Stimulated activated CD4-positive, alpha-beta T cell treated with anti-CD3 and anti-CD28 coated beads, TNF-alpha, amount 100 ng/mL, for 48 hours (primary cell): ENCODE measurements around the gene UVSSA.
A peak's percentile ranks its signal among the peaks of the same experiment; 100 is the strongest.

ENCODE experiments used
- DNase-seq, 3 donors: peaks; one replicate each; pipeline ENCODE4 v3.0.0-alpha.2; 2020; ENCODE audit warnings: low read depth in 3 of 3

Gene UVSSA

GRCh38 chr4:1348746-1349145, 1.7 kb downstream of the UVSSA start:
- no peak for DNase-seq

- DNase-seq: no peak
Observed at GRCh38 chr4:1349359-1350168, 2.6 kb downstream of the UVSSA start.

GRCh38 chr4:1350169-1350520, 3.1 kb downstream of the UVSSA start:
- DNase-seq: no peak

GRCh38 chr4:1351854-1352566, 5.0 kb downstream of the UVSSA start:
- peak; percentile 76 to 92 (median 91) for DNase-seq

GRCh38 chr4:1352567-1352900, 5.5 kb downstream of the UVSSA start:
- no peak for DNase-seq

GRCh38 chr4:1353186-1354055, 6.4 kb downstream of the UVSSA start:
- no peak for DNase-seq

- DNase-seq: no peak
Observed at GRCh38 chr4:1354136-1354982, 7.4 kb downstream of the UVSSA start.

- no peak for DNase-seq
Observed at GRCh38 chr4:1354983-1355275, 7.9 kb downstream of the UVSSA start.

GRCh38 chr4:1355378-1355777, 8.4 kb downstream of the UVSSA start:
- DNase-seq: no peak

- DNase-seq: peak; percentile 16 to 30 (median 19)
Observed at GRCh38 chr4:1356181-1356998, 9.4 kb downstream of the UVSSA start.

GRCh38 chr4:1357356-1358248, 10.6 kb downstream of the UVSSA start:
- DNase-seq: no peak

- DNase-seq: no peak
Observed at GRCh38 chr4:1358421-1359143, 11.6 kb downstream of the UVSSA start.

- no peak for DNase-seq
Observed at GRCh38 chr4:1359144-1359501, 12.1 kb downstream of the UVSSA start.

GRCh38 chr4:1359976-1360375, 13.0 kb downstream of the UVSSA start:
- no peak for DNase-seq

GRCh38 chr4:1360423-1361283, 13.6 kb downstream of the UVSSA start:
- no peak for DNase-seq

GRCh38 chr4:1361431-1361830, 14.4 kb downstream of the UVSSA start:
- no peak for DNase-seq

- DNase-seq: no peak
Observed at GRCh38 chr4:1362046-1362445, 15.0 kb downstream of the UVSSA start.

- no peak for DNase-seq
Observed at GRCh38 chr4:1362521-1362920, 15.5 kb downstream of the UVSSA start.
